Skeletal muscle satellite cell (primary cell): Measurements from ENCODE around the gene ALG12.

Source experiments
- H3K27me3 ChIP-seq: 2 replicates; pipeline ENCODE4 v1.7.0; 2013; ENCODE audit warnings: low read length; ENCODE audit not compliant: control insufficient read depth, insufficient read depth
- H3K36me3 ChIP-seq: 2 replicates; pipeline ENCODE4 v1.7.0; 2013; ENCODE audit warnings: mild to moderate bottlenecking, control low read depth, low read length; ENCODE audit not compliant: insufficient read depth
- H3K4me1 ChIP-seq: 2 replicates; pipeline ENCODE4 v1.7.0; 2013; ENCODE audit warnings: low read length; ENCODE audit not compliant: control insufficient read depth, insufficient read depth
- H3K4me2 ChIP-seq: 2 replicates; pipeline ENCODE4 v1.7.0; 2013; ENCODE audit warnings: mild to moderate bottlenecking, low read length
- H3K4me3 ChIP-seq: 2 replicates; pipeline ENCODE4 v1.7.0; 2013; ENCODE audit warnings: low read length
- H3K9ac ChIP-seq: 2 replicates; pipeline ENCODE4 v1.7.0; 2013; ENCODE audit warnings: mild to moderate bottlenecking, low read depth, low read length, moderate library complexity
- H3K9me3 ChIP-seq: replicated peaks from 2 replicates; pipeline ENCODE4 v1.7.0; 2013; ENCODE audit warnings: mild to moderate bottlenecking, control low read depth, low read length

ALG12 gene

GRCh38 chr22:49930596-49931412, 12.6 kb upstream of the ALG12 start:
- Histone ChIP-seq H3K4me1 (peaks cover 27% of the 10 kb centered on the region), H3K36me3 (peaks cover 4% of the 10 kb centered on the region), H3K27me3 (no peaks in the 10 kb centered on the region), H3K9ac (no peak overlapping the region), H3K4me3 (no peak overlapping the region), H3K9me3 (no peaks in the 10 kb centered on the region), H3K4me2 (no peak overlapping the region)

GRCh38 chr22:49929994-49930575, 11.8 kb upstream of the ALG12 start:
- Histone ChIP-seq H3K36me3 (peaks cover 10% of the 10 kb centered on the region), H3K9me3 (no peaks in the 10 kb centered on the region), H3K27me3 (no peaks in the 10 kb centered on the region), H3K4me1 (peaks cover 27% of the 10 kb centered on the region), H3K9ac (no peak overlapping the region), H3K4me2 (no peak overlapping the region), H3K4me3 (no peak overlapping the region)

DNA sequence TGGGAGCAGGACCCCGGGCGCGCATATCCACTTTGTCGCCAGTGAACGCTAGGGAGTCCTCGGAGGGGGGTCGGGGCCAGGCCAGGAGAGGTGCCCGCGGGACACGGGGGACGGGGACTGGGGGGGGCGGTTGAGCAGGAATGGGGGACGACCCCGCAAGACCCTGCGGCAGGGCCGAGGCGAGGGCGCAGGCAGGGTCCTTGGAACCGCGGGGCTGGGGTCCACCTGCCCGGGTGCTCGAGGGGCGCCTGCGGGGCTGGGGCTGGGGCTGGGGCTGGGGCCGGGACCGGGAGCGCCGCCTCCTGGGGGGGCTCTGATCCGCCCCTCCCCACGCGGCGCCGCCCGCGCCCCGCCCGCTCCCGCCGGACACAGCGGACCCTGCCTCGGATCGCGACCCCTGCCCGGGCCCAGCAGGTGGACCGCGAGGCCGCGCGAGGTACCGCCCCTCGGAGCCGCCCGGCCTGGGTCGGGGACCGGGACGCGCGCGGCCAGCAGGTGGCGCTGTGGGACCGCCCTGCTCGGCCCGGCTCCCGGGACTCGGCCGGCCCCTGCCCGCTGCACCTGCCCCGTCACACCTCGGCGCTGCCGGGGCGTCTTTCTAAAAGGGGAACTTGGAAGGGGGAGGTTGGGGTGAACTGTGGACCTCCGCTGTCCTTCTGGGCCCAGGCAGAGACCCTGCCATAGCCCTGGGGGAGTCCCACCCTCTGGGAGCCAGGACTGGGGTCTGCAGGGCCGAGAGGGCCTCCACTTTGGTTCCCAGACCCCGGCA, 11.2 kb upstream of the ALG12 start:
- H3K9ac ChIP-seq: no peak overlapping the region
- peak overlapping the region; percentile 49 for H3K4me2 ChIP-seq

DNA sequence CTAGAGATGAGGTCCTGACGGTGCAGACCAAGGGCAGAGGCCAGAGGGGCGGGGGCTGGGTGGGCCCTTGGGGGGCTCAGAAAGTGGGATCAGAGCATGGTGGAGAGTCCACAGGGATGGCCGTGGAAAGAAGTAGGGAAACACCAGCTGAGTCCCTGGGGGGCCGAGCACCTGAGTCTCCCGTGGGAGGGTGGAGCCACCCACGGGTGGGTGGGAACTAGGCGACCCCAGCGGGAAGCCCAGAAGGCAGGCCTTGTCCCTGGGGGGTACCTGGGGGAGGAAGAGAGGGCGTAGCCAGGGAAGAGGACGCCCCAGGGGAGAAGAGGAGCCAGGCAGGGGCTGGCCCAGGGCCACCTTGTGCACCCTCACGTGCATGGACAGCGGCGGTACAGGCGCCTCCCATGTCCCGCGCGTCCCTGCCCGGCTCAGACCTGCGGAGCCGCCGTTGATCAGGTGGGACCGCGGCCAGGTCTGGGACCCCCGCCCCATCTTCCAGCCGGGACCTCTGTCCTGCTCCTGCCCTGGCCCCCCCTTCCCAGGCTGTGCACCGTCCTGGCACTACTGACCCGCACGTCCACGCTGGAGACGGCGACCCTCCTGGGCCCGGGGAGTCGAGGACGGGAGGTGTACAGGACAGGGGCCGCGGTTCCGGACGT, 10.4 kb upstream of the ALG12 start:
- no peak overlapping the region for H3K4me2 ChIP-seq
- no peak overlapping the region for H3K4me3 ChIP-seq
- H3K27me3 ChIP-seq: no peaks in the 10 kb centered on the region
- H3K9me3 ChIP-seq: no peaks in the 10 kb centered on the region
- no peak overlapping the region for H3K9ac ChIP-seq
- peaks cover 11% of the 10 kb centered on the region for H3K36me3 ChIP-seq
- H3K4me1 ChIP-seq: peaks cover 13% of the 10 kb centered on the region

More for the DNA sequence above, 11.2 kb upstream of the ALG12 start:
- H3K36me3 ChIP-seq: peaks cover 11% of the 10 kb centered on the region
- H3K4me3 ChIP-seq: no peak overlapping the region
- H3K27me3 ChIP-seq: no peaks in the 10 kb centered on the region
- H3K9me3 ChIP-seq: no peaks in the 10 kb centered on the region
- H3K4me1 ChIP-seq: peaks cover 20% of the 10 kb centered on the region

- Histone ChIP-seq H3K9ac (no peak overlapping the region), H3K4me3 (no peak overlapping the region), H3K4me2 (no peak overlapping the region), H3K4me1 (peaks cover 8% of the 10 kb centered on the region), H3K9me3 (no peaks in the 10 kb centered on the region), H3K36me3 (peaks cover 12% of the 10 kb centered on the region), H3K27me3 (no peaks in the 10 kb centered on the region)
Observed at GRCh38 chr22:49928185-49928495, 9.9 kb upstream of the ALG12 start.

DNA sequence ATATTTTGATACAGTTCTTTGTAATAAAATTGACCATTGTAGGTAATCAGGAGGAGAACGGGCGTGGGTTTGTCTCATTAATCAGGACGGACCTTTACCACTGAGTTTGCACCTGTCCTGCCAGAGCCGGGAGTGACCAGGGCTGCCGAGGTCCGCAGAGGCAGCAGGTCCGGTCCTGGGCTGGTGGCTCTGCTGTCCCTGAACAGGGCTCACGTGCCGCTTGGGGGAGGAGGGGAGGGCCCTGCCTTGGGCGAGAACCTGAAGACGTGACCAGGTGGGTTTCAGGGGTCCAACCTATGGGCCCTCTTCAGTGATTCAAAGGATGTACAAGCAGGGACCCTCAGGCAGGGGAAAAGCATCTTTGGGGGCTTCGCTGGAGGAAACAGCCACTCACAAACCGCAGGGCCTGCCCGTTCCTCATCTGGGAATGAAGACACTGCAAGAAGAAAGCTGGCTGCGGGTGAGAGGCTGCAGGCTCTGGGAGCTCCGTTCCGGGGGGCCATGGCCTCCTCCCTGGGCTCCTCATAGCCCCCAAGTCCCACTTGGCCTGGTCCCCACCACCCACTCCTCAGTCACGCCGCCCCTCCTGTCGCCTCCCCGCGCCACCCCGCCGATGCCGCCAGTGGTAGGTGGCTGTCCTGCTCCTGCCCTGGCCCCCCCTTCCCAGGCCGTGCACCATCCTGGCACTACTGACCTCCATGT, 9.4 kb upstream of the ALG12 start:
- Histone ChIP-seq H3K9me3 (no peaks in the 10 kb centered on the region), H3K4me2 (no peak overlapping the region), H3K9ac (no peak overlapping the region), H3K4me1 (peaks cover 4% of the 10 kb centered on the region), H3K27me3 (no peaks in the 10 kb centered on the region), H3K36me3 (peaks cover 14% of the 10 kb centered on the region), H3K4me3 (no peak overlapping the region)

GRCh38 chr22:49926916-49927315, 8.7 kb upstream of the ALG12 start:
- Histone ChIP-seq H3K9ac (no peak overlapping the region), H3K4me3 (no peak overlapping the region), H3K9me3 (no peaks in the 10 kb centered on the region), H3K36me3 (peaks cover 14% of the 10 kb centered on the region), H3K4me1 (peaks cover 4% of the 10 kb centered on the region), H3K27me3 (no peaks in the 10 kb centered on the region), H3K4me2 (no peak overlapping the region)

GRCh38 chr22:49925525-49926128, 7.4 kb upstream of the ALG12 start:
- Histone ChIP-seq H3K4me2 (no peak overlapping the region), H3K4me1 (no peaks in the 10 kb centered on the region), H3K4me3 (no peak overlapping the region), H3K36me3 (peaks cover 16% of the 10 kb centered on the region), H3K27me3 (no peaks in the 10 kb centered on the region), H3K9me3 (no peaks in the 10 kb centered on the region), H3K9ac (no peak overlapping the region)

- Histone ChIP-seq H3K27me3 (no peaks in the 10 kb centered on the region), H3K9ac (no peak overlapping the region), H3K4me2 (no peak overlapping the region), H3K9me3 (no peaks in the 10 kb centered on the region), H3K4me3 (no peak overlapping the region), H3K4me1 (peaks cover 4% of the 10 kb centered on the region), H3K36me3 (peaks cover 21% of the 10 kb centered on the region)
Observed at GRCh38 chr22:49924113-49924833, 6.0 kb upstream of the ALG12 start.

DNA sequence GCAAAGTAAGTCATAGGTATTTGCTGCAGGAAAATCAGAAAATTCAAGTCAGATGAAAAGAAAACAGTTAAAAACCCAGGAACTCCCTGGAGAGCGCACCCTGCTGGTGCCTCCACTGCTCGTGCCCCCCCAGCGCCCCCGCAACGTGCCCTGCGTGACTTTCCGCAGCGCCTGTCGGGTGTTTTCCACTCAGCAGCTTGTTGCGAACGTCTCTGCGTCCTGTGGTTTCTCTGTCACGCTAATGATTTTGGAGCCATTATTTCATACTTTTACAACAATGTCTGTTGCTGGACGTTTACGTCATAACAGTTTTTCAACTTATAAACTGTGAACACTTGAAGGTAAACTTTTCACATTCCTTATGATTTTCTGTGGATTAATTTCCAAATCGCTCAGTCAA, 5.2 kb upstream of the ALG12 start:
- H3K4me2 ChIP-seq: no peak overlapping the region
- H3K36me3 ChIP-seq: peaks cover 21% of the 10 kb centered on the region
- H3K27me3 ChIP-seq: no peaks in the 10 kb centered on the region
- no peak overlapping the region for H3K9ac ChIP-seq
- peaks cover 9% of the 10 kb centered on the region for H3K4me1 ChIP-seq
- H3K4me3 ChIP-seq: no peak overlapping the region
- no peaks in the 10 kb centered on the region for H3K9me3 ChIP-seq
